GM23338 (cell line): ENCODE results near the gene ZPLD1. TPM values are rescaled to one million over a fixed set of nuclear protein-coding genes. Genes with fewer than 3 reads are reported as not detected.

ENCODE experiments used
- ATAC-seq: fragments of 200-7000 bp; cut with Tn5 transposase; 3 replicates; pipeline ENCODE4 v1.9.1; 2020
- DNase-seq: peaks from one replicate; pipeline ENCODE4 v3.0.0-alpha.2; 2015; ENCODE audit warnings: low spot score
- H2AFZ ChIP-seq: fragments of 200-600 bp; sonication (generic); 2 replicates; pipeline ENCODE4 v1.8.0; 2016; ENCODE audit warnings: antibody characterized with exemption, mild to moderate bottlenecking, moderate library complexity
- H3F3A ChIP-seq: fragments of 200-600 bp; sonication (generic); replicated peaks from 2 replicates; pipeline ENCODE4 v1.8.0; 2017; ENCODE audit warnings: antibody characterized with exemption, mixed run types, low read depth
- H3K27ac ChIP-seq: fragments of 200-600 bp; sonication (generic); 2 replicates; pipeline ENCODE4 v1.6.1; 2016; ENCODE audit warnings: low read depth
- H3K27me3 ChIP-seq: fragments of 200-600 bp; sonication (generic); 2 replicates; pipeline ENCODE4 v1.8.0; 2016; ENCODE audit warnings: mild to moderate bottlenecking, mixed run types, moderate library complexity; ENCODE audit not compliant: insufficient read depth
- H3K36me3 ChIP-seq: fragments of 200-600 bp; sonication (generic); 2 replicates; pipeline ENCODE4 v1.8.0; 2016; ENCODE audit warnings: mild to moderate bottlenecking; ENCODE audit not compliant: insufficient read depth
- H3K4me1 ChIP-seq: fragments of 200-600 bp; sonication (generic); 2 replicates; pipeline ENCODE4 v1.8.0; 2016; ENCODE audit warnings: mild to moderate bottlenecking, moderate library complexity; ENCODE audit not compliant: insufficient read depth
- H3K4me2 ChIP-seq: fragments of 200-600 bp; sonication (generic); 2 replicates; pipeline ENCODE4 v1.7.1; 2017; ENCODE audit warnings: mixed run types
- H3K4me3 ChIP-seq: fragments of 200-600 bp; sonication (generic); 2 replicates; pipeline ENCODE4 v1.6.1; 2016; ENCODE audit warnings: mixed run types
- H3K79me2 ChIP-seq: fragments of 200-600 bp; sonication (generic); replicated peaks from 2 replicates; pipeline ENCODE4 v1.8.0; 2017; ENCODE audit warnings: mild to moderate bottlenecking; ENCODE audit not compliant: insufficient read depth
- H3K9me2 ChIP-seq: fragments of 200-600 bp; sonication (generic); 2 replicates; pipeline ENCODE4 v1.8.0; 2017; ENCODE audit not compliant: insufficient read depth
- H4K20me1 ChIP-seq: fragments of 200-600 bp; sonication (generic); replicated peaks from 2 replicates; pipeline ENCODE4 v1.8.0; 2017; ENCODE audit warnings: mild to moderate bottlenecking; ENCODE audit not compliant: insufficient read depth
- H3K27ac Mint-ChIP-seq: 2 replicates; pipeline ENCODE4 v1.8.0; 2020; ENCODE audit warnings: inconsistent platforms, mild to moderate bottlenecking, moderate library complexity, mixed read lengths
- H3K27me3 Mint-ChIP-seq: 3 replicates; pipeline ENCODE4 v1.8.0; 2022; ENCODE audit warnings: low read depth, mild to moderate bottlenecking, moderate library complexity, mixed read lengths, inconsistent platforms; ENCODE audit not compliant: insufficient read depth, poor library complexity
- H3K36me3 Mint-ChIP-seq: 3 replicates; pipeline ENCODE4 v1.8.0; 2021; ENCODE audit warnings: low read depth, mild to moderate bottlenecking, inconsistent platforms, moderate library complexity, mixed read lengths
- H3K4me1 Mint-ChIP-seq: 3 replicates; pipeline ENCODE4 v1.8.0; 2020; ENCODE audit warnings: mild to moderate bottlenecking, inconsistent platforms, mixed read lengths
- H3K4me3 Mint-ChIP-seq: 3 replicates; pipeline ENCODE4 v1.8.0; 2021; ENCODE audit warnings: moderate library complexity, mild to moderate bottlenecking, inconsistent platforms, mixed read lengths
- H3K9me3 Mint-ChIP-seq: 3 replicates; pipeline ENCODE4 v1.8.0; 2020; ENCODE audit warnings: moderate library complexity, mild to moderate bottlenecking, inconsistent platforms, mixed read lengths
- POLR2AphosphoS5 ChIP-seq: IDR thresholded peaks from 2 replicates; pipeline ENCODE4 v1.6.1; 2016; ENCODE audit warnings: antibody characterized with exemption, low read depth
- ZNF331 ChIP-seq: fragments of 250-450 bp; sonication (Bioruptor Pico); IDR thresholded peaks from 2 replicates; pipeline ENCODE4 v1.5.0; 2020; ENCODE audit warnings: low read depth, mild to moderate bottlenecking, moderate library complexity
- ZNF462 ChIP-seq: fragments of 250-450 bp; sonication (Bioruptor Pico); IDR thresholded peaks from 2 replicates; pipeline ENCODE4 v1.5.0; 2020; ENCODE audit warnings: mild to moderate bottlenecking, moderate library complexity
- polyA plus RNA-seq: library from polyadenylated mRNA; unstranded; fragments of >200 nt; fragmentation: Nextera tagmentation; extraction: Ambion mirVana; gene quantifications from 2 replicates; pipeline ENCODE4 v1.2.1, GENCODE V29; 2016
- total RNA-seq: library from RNA; depleted of rRNA; stranded (reverse); fragments of >200 nt; shearing (Covaris generic); gene quantifications from 2 replicates; pipeline ENCODE4 v1.2.3, GENCODE V29; 2014
- TF ChIP-seq, protein P1 (sequence below), 2 experiments: fragments of 200-600 bp in 1 of 2; sonication (generic) in 1 of 2; conservative IDR thresholded peaks; 2 replicates each; pipeline versions ENCODE4 v1.5.1 to v1.6.1; 2016 to 2017; ENCODE audit warnings: antibody characterized with exemption in 2 of 2, low read depth in 2 of 2, mild to moderate bottlenecking in 2 of 2, moderate library complexity in 1 of 2

Gene ZPLD1
- total and polyA plus RNA-seq, 2 experiments from 2014 or later: not detected

- H3K36me3 Mint-ChIP-seq: no peaks in the 10 kb centered on the region
- H3K27me3 ChIP-seq: no peaks in the 10 kb centered on the region
- no peaks in the 10 kb centered on the region for H3K36me3 ChIP-seq
- no peaks in the 10 kb centered on the region for H3K4me1 ChIP-seq
- H3K27ac Mint-ChIP-seq: no peak overlapping the region
- H3F3A ChIP-seq: no peaks in the 10 kb centered on the region
- H3K4me1 Mint-ChIP-seq: no peaks in the 10 kb centered on the region
- no peaks in the 10 kb centered on the region for H4K20me1 ChIP-seq
- DNase-seq: no peak
- H3K4me3 Mint-ChIP-seq: no peak overlapping the region
- no peak overlapping the region for H3K27ac ChIP-seq
- H3K9me2 ChIP-seq: no peaks in the 10 kb centered on the region
- no peak for ATAC-seq
- no peaks in the 10 kb centered on the region for H3K27me3 Mint-ChIP-seq
- H2AFZ ChIP-seq: no peak overlapping the region
- TF ChIP-seq ZNF331 (no peak), POLR2AphosphoS5 (no peak)
- H3K9me3 Mint-ChIP-seq: no peaks in the 10 kb centered on the region
- H3K79me2 ChIP-seq: no peaks in the 10 kb centered on the region
- H3K4me3 ChIP-seq: no peak overlapping the region
- no peak overlapping the region for H3K4me2 ChIP-seq
Measured at GRCh38 chr3:102410616-102411015, 24.2 kb upstream of the ZPLD1 start.

DNA sequence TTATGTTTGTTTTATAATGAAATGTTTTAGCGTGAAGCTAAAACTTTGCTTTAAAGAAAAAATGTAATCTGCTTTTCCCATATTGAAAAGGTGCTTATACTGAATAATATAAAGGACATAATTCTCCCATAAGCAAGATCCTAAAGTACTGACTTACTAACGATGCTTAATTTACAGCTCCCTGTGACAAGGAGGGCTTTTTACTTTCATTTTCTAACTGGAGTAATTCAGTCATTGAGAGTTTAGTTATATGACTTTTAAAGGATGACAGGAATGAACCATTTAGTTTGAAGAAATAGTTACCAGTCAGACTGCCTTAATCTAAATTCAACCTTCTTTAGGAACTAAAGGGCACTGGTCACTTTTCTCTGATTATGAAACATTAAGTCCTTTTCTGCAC is 19.3 kb upstream of the ZPLD1 start:
- H3K4me2 ChIP-seq: no peak overlapping the region
- ATAC-seq: no peak
- H2AFZ ChIP-seq: no peak overlapping the region

More for the DNA sequence above, 19.3 kb upstream of the ZPLD1 start:
- Mint-ChIP-seq H3K27ac (no peak overlapping the region), H3K27me3 (no peaks in the 10 kb centered on the region), H3K9me3 (no peaks in the 10 kb centered on the region), H3K4me1 (no peaks in the 10 kb centered on the region), H3K4me3 (no peak overlapping the region), H3K36me3 (no peaks in the 10 kb centered on the region)
- no peaks in the 10 kb centered on the region for H4K20me1 ChIP-seq
- no peak overlapping the region for H3K4me3 ChIP-seq
- H3K36me3 ChIP-seq: no peaks in the 10 kb centered on the region
- H3K4me1 ChIP-seq: no peaks in the 10 kb centered on the region
- H3K27me3 ChIP-seq: no peaks in the 10 kb centered on the region
- no peak for DNase-seq
- no peaks in the 10 kb centered on the region for H3F3A ChIP-seq
- H3K27ac ChIP-seq: no peak overlapping the region
- H3K79me2 ChIP-seq: no peaks in the 10 kb centered on the region
- no peak for TF ChIP-seq ZNF462 (CRISPR knock-in tag)
- TF ChIP-seq, protein P1, sequence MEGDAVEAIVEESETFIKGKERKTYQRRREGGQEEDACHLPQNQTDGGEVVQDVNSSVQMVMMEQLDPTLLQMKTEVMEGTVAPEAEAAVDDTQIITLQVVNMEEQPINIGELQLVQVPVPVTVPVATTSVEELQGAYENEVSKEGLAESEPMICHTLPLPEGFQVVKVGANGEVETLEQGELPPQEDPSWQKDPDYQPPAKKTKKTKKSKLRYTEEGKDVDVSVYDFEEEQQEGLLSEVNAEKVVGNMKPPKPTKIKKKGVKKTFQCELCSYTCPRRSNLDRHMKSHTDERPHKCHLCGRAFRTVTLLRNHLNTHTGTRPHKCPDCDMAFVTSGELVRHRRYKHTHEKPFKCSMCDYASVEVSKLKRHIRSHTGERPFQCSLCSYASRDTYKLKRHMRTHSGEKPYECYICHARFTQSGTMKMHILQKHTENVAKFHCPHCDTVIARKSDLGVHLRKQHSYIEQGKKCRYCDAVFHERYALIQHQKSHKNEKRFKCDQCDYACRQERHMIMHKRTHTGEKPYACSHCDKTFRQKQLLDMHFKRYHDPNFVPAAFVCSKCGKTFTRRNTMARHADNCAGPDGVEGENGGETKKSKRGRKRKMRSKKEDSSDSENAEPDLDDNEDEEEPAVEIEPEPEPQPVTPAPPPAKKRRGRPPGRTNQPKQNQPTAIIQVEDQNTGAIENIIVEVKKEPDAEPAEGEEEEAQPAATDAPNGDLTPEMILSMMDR (conservative IDR thresholded peaks at IDR 0.05; ENCODE audit: low read depth in 2 of 2): no peak
- no peaks in the 10 kb centered on the region for H3K9me2 ChIP-seq
